SK-N-SH treated with all-trans-retinoic acid at 6 μM for 48 hours (cell line): ENCODE results near the gene EMX2.

ENCODE experiments used
- BACH2 ChIP-seq: fragments of 250-450 bp; sonication (Bioruptor Pico); IDR thresholded peaks from 2 replicates; pipeline ENCODE4 v1.9.0; 2021; ENCODE audit warnings: mild to moderate bottlenecking, borderline replicate concordance
- PATZ1 ChIP-seq: fragments of 250-450 bp; sonication (Bioruptor Pico); IDR thresholded peaks from 2 replicates; pipeline ENCODE4 v1.8.0; 2020; ENCODE audit warnings: mild to moderate bottlenecking, moderate library complexity, borderline replicate concordance
- ZFP30 ChIP-seq: fragments of 450-650 bp; formaldehyde crosslinking; IDR thresholded peaks from 2 replicates; pipeline ENCODE4 v1.5.0; 2022; ENCODE audit warnings: mild to moderate bottlenecking, moderate library complexity
- ZNF565 ChIP-seq: fragments of 450-650 bp; formaldehyde crosslinking; conservative IDR thresholded peaks from 2 replicates; pipeline ENCODE4 v1.5.0; 2020; ENCODE audit warnings: low read depth, mild to moderate bottlenecking, moderate library complexity
- ZNF70 ChIP-seq: fragments of 450-650 bp; formaldehyde crosslinking; IDR thresholded peaks from 2 replicates; pipeline ENCODE4 v1.5.0; 2020; ENCODE audit warnings: mild to moderate bottlenecking, moderate library complexity

GRCh38 chr10:117496616-117497028 is 45.9 kb upstream of the EMX2 start:
- TF ChIP-seq ZFP30 (CRISPR knock-in tag) (no peak), ZNF565 (CRISPR knock-in tag) (no peak), PATZ1 (CRISPR knock-in tag) (no peak), ZNF70 (CRISPR knock-in tag) (no peak), BACH2 (CRISPR knock-in tag) (no peak)
